Stimulated activated CD4-positive, alpha-beta T cell treated with anti-CD3 and anti-CD28 coated beads, Interleukin-4, amount 100 ng/mL, for 4 hours (primary cell): ENCODE measurements around the gene CNOT11.
"Not testable (repeated sequence)": the region's sequence is repeated elsewhere in the genome, so short reads cannot be mapped to it uniquely, and the experiment has no call there.

ENCODE experiments used
- DNase-seq, 2 experiments: peaks; one replicate each; pipeline ENCODE4 v3.0.0-alpha.2; 2020

Gene CNOT11

GRCh38 chr2:101252408-101253012 is at the start of gene CNOT11:
CNOT11 (plus strand) TSS chr2:101252886; CDS start chr2:101252965, 79 bp downstream.
- peak; percentile 98 to 99 for DNase-seq

- no peak for DNase-seq
Observed at GRCh38 chr2:101204400-101205115, 48.1 kb upstream of the CNOT11 start.

- peak; percentile 14 to 32 for DNase-seq
Observed at GRCh38 chr2:101205521-101206479, 46.9 kb upstream of the CNOT11 start.

GRCh38 chr2:101208830-101209229 is 43.9 kb upstream of the CNOT11 start:
- no peak for DNase-seq

- no peak for DNase-seq
Observed at GRCh38 chr2:101219246-101219645, 33.4 kb upstream of the CNOT11 start.

- DNase-seq = not testable (repeated sequence)
Observed at GRCh38 chr2:101220091-101220490, 32.6 kb upstream of the CNOT11 start.

GRCh38 chr2:101223814-101224231 is 28.9 kb upstream of the CNOT11 start:
- DNase-seq = peak; percentile 3 to 24

GRCh38 chr2:101230541-101231001 is 22.1 kb upstream of the CNOT11 start:
- DNase-seq = no peak

GRCh38 chr2:101231240-101231639 is 21.4 kb upstream of the CNOT11 start:
- no peak for DNase-seq

- DNase-seq = no peak
Observed at GRCh38 chr2:101231937-101232730, 20.6 kb upstream of the CNOT11 start.

GRCh38 chr2:101232770-101233169 is 19.9 kb upstream of the CNOT11 start:
- no peak for DNase-seq

GRCh38 chr2:101234169-101234938 is 18.3 kb upstream of the CNOT11 start:
- no peak for DNase-seq

- not testable (repeated sequence) for DNase-seq
Observed at GRCh38 chr2:101235956-101236355, 16.7 kb upstream of the CNOT11 start.

GRCh38 chr2:101237944-101238343 is 14.7 kb upstream of the CNOT11 start:
- DNase-seq = not testable (repeated sequence)

- DNase-seq = no peak
Observed at GRCh38 chr2:101238930-101239759, 13.5 kb upstream of the CNOT11 start.

- not testable (repeated sequence) for DNase-seq
Observed at GRCh38 chr2:101239760-101240118, 12.9 kb upstream of the CNOT11 start.

GRCh38 chr2:101240694-101241093 is 12.0 kb upstream of the CNOT11 start:
- DNase-seq = not testable (repeated sequence)

- no peak for DNase-seq
Observed at GRCh38 chr2:101241158-101241557, 11.5 kb upstream of the CNOT11 start.

- not testable (repeated sequence) for DNase-seq
Observed at GRCh38 chr2:101244373-101244772, 8.3 kb upstream of the CNOT11 start.

GRCh38 chr2:101244899-101245298 is 7.8 kb upstream of the CNOT11 start:
- DNase-seq = not testable (repeated sequence)

- not testable (repeated sequence) for DNase-seq
Observed at GRCh38 chr2:101245468-101245867, 7.2 kb upstream of the CNOT11 start.
